RWPE2 (cell line): ENCODE measurements around the gene GSG1L.
"Not testable (repeated sequence)": the region's sequence is repeated elsewhere in the genome, so short reads cannot be mapped to it uniquely, and the experiment has no call there.

Experiments
- ATAC-seq: fragments of 200-7000 bp; cut with Tn5 transposase; 3 replicates; pipeline ENCODE4 v1.9.1; 2021; ENCODE audit warnings: low read depth
- DNase-seq: peaks from one replicate; pipeline ENCODE4 v3.0.0-alpha.2; 2020; ENCODE audit warnings: low spot score
- H3K27ac ChIP-seq: fragments of 450-650 bp; 2 replicates; pipeline ENCODE4 v1.5.1; 2017; ENCODE audit warnings: mild to moderate bottlenecking; ENCODE audit not compliant: poor library complexity, severe bottlenecking
- H3K27me3 ChIP-seq: fragments of 250-450 bp; sonication (Bioruptor Pico); 2 replicates; pipeline ENCODE4 v1.5.1; 2021; ENCODE audit warnings: mild to moderate bottlenecking, moderate library complexity; ENCODE audit not compliant: insufficient read depth, poor library complexity, severe bottlenecking
- H3K36me3 ChIP-seq: fragments of 250-450 bp; sonication (Bioruptor Pico); 2 replicates; pipeline ENCODE4 v1.5.1; 2020; ENCODE audit warnings: low read depth, mild to moderate bottlenecking, moderate library complexity
- H3K4me1 ChIP-seq: fragments of 250-450 bp; sonication (Bioruptor Pico); 2 replicates; pipeline ENCODE4 v1.5.1; 2021; ENCODE audit warnings: mild to moderate bottlenecking, moderate library complexity; ENCODE audit not compliant: insufficient read depth, poor library complexity, severe bottlenecking
- H3K4me3 ChIP-seq: fragments of 250-450 bp; sonication (Bioruptor Pico); 2 replicates; pipeline ENCODE4 v1.5.1; 2021; ENCODE audit warnings: mild to moderate bottlenecking, moderate library complexity; ENCODE audit not compliant: severe bottlenecking
- H3K9me3 ChIP-seq: fragments of 250-450 bp; sonication (Bioruptor Pico); 2 replicates; pipeline ENCODE4 v1.5.1; 2021; ENCODE audit warnings: mild to moderate bottlenecking, moderate library complexity; ENCODE audit not compliant: severe bottlenecking
- TF ChIP-seq, protein P1 (sequence below): fragments of 450-650 bp; IDR thresholded peaks from one replicate; pipeline ENCODE4 v1.5.1; 2017; ENCODE audit warnings: mild to moderate bottlenecking, moderate library complexity; ENCODE audit not compliant: poor library complexity, severe bottlenecking

The GSG1L gene

DNA sequence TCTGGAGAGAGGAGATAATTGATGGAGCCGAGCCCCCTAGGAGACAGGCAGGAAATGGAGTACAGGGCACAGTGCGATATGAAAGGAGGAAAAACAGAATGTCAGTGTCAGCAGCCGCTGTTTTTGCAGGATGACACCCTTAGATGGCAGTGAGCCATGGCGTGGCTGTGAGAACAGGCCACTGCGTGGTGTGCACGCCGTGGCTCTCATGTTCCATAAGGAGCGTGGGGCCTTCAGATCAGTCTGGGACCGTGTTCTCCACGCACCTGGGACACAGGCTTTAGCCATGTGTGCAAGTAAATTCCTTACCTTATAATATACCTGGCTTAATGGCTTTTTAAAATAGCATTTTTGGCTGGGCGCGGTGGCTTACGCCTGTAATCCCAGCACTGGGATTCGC, 315.6 kb downstream of the GSG1L start:
- ATAC-seq (no peak), DNase-seq (no peak)
- no peak overlapping the region for H3K27ac ChIP-seq
- TF ChIP-seq, protein P1, sequence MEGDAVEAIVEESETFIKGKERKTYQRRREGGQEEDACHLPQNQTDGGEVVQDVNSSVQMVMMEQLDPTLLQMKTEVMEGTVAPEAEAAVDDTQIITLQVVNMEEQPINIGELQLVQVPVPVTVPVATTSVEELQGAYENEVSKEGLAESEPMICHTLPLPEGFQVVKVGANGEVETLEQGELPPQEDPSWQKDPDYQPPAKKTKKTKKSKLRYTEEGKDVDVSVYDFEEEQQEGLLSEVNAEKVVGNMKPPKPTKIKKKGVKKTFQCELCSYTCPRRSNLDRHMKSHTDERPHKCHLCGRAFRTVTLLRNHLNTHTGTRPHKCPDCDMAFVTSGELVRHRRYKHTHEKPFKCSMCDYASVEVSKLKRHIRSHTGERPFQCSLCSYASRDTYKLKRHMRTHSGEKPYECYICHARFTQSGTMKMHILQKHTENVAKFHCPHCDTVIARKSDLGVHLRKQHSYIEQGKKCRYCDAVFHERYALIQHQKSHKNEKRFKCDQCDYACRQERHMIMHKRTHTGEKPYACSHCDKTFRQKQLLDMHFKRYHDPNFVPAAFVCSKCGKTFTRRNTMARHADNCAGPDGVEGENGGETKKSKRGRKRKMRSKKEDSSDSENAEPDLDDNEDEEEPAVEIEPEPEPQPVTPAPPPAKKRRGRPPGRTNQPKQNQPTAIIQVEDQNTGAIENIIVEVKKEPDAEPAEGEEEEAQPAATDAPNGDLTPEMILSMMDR, result no peak
- no peaks in the 10 kb centered on the region for H3K36me3 ChIP-seq
- H3K4me3 ChIP-seq, result no peak overlapping the region
- no peaks in the 10 kb centered on the region for H3K27me3 ChIP-seq
- H3K4me1 ChIP-seq, result peaks cover 7% of the 10 kb centered on the region
- H3K9me3 ChIP-seq, result no peaks in the 10 kb centered on the region

DNA sequence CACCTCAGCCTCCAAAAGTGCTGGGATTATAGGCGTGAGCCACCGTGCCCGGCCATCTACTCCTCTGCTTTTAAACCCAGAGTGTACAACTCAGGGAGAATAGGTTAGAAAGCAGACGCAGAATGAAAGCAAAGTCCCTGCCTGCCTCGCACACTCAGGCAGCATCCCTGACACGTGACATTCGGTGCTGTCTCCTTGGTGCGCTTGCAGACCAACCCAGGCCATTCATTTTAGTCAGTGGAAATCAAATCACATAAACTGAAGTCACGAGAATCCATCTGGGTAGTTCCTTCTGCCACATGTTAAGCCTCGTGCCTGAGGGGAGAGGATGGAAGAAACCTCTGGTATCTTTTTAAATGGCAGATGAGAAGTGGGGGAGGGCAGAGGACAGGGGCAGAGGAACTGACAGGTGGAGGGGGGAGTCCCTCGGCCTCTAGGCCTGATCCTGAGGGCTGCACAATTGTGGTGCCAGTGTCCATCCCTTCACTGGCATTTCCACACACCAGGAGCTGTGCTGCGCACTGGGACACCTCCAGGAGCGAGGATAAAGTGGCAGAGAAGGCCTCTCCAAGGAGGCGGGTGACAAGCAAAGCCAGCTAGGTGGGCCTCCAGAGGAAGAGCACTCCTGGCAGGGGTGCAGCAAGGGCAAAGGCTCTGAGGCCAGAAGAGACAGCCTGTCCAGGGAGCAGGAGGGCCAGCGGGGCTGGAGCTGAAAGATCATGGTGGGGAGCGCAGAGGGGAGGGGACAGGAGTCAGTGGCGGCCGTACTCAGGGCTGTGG, 317.2 kb downstream of the GSG1L start:
- TF ChIP-seq, protein P1, result no peak
- no peak for ATAC-seq

DNA sequence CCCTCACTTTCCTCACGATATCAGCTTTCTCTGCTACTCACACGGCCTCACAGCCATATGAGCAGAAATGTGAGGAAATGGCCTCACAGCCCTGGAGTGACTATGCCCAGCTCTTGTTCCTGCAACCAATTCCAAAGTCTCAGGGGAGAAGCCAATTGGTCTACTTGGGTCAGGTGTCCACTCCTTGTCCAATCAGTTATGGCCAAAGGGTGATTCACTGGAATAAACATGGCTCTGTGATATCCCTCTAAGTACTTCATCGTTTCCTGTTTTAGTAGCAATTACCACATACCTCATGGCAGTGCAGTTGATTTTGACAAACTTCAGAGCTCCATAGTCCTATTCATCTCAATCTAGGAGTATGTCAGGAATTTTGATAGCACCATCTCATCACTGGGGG, 318.2 kb downstream of the GSG1L start:
- H3K36me3 ChIP-seq, result no peaks in the 10 kb centered on the region
- H3K4me3 ChIP-seq, result no peak overlapping the region
- TF ChIP-seq, protein P1, result no peak
- no peaks in the 10 kb centered on the region for H3K9me3 ChIP-seq
- ATAC-seq (0 out of 3 replicates have a peak, but pooled peaks have one; percentile 15), DNase-seq (no peak)
- no peak overlapping the region for H3K27ac ChIP-seq
- peaks cover 7% of the 10 kb centered on the region for H3K4me1 ChIP-seq
- H3K27me3 ChIP-seq, result no peaks in the 10 kb centered on the region

More for the DNA sequence above, 317.2 kb downstream of the GSG1L start:
- H3K27ac ChIP-seq, result no peak overlapping the region
- H3K36me3 ChIP-seq, result no peaks in the 10 kb centered on the region
- H3K9me3 ChIP-seq, result no peaks in the 10 kb centered on the region
- DNase-seq, result no peak
- no peaks in the 10 kb centered on the region for H3K27me3 ChIP-seq
- H3K4me3 ChIP-seq, result no peak overlapping the region
- H3K4me1 ChIP-seq, result peaks cover 7% of the 10 kb centered on the region

DNA sequence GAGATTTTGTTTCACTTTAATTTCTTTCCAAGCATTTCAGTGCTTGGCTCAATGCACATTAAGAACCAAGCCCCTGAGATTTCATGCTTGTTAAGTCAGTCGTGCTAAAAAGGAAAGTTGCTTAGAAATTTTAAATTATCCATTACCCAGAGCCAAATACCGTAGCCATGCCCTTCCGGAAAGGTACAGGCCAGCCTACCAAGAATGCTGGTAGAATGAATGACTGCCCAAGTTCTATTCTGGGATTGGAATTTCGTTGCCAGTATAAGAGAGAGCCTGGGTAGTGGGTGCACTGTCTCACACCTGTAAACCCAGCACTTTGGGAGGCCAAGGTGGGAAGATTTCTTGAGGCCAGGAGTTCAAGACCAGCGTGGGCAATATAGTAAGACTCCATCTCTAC, 319.6 kb downstream of the GSG1L start:
- H3K9me3 ChIP-seq, result no peaks in the 10 kb centered on the region
- TF ChIP-seq, protein P1, result no peak
- ATAC-seq (no peak), DNase-seq (no peak)
- no peaks in the 10 kb centered on the region for H3K27me3 ChIP-seq
- no peak overlapping the region for H3K27ac ChIP-seq
- peaks cover 4% of the 10 kb centered on the region for H3K4me1 ChIP-seq
- H3K4me3 ChIP-seq, result no peak overlapping the region
- no peaks in the 10 kb centered on the region for H3K36me3 ChIP-seq

DNA sequence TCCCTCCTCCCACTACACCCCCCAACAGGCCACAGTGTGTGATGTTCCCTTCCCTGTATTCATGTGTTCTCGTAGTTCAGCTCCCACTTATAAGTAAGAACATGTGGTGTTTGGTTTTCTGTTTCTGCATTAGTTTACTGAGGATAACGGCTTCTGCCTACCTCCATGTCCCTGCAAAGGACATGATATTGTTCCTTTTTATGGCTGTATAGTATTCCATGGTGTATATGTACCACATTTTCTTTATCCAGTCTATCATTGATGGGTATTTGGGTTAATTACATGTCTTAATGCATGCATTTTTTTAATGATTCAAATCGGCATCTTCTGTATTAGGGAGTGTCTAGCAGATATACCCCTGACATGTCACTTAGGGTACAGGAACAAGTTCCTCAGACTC, 320.5 kb downstream of the GSG1L start:
- DNase-seq, H3K9me3 ChIP-seq, H3K36me3 ChIP-seq, H3K27me3 ChIP-seq, ATAC-seq, H3K4me3 ChIP-seq, H3K4me1 ChIP-seq, H3K27ac ChIP-seq: not testable (repeated sequence)
